Measurements from ENCODE around the gene ZNF497. TPM values are rescaled to one million over a fixed set of nuclear protein-coding genes. Genes with fewer than 3 reads are reported as not detected.

ZNF497 gene
- total RNA-seq (1 to 10 TPM in 8 of 9 donors, under 1 TPM in 1; 0.35 to 8.1 (median 1.5) TPM), polyA plus RNA-seq (1 to 10 TPM in 2 of 3 donors, under 1 TPM in 1; 0.20 to 2.2 (median 2.0) TPM)
- long read RNA-seq, donor 1: 0 reads
- long read RNA-seq, donor 2: 0 reads
- long read RNA-seq, donor 3: 0 reads
- long read RNA-seq, donor 4, partial matches to known transcripts: 0 of 1 reads
- long read RNA-seq, donor 4, other reads (novel, unspliced or antisense): 1 of 1 reads
- long read RNA-seq, donor 5, partial matches to known transcripts: 0 of 4 reads
- long read RNA-seq, donor 5, other reads (novel, unspliced or antisense): 1 of 4 reads
- long read RNA-seq, donor 6, partial matches to known transcripts: 0 of 3 reads
- long read RNA-seq, donor 6, other reads (novel, unspliced or antisense): 3 of 3 reads
- long read RNA-seq, donor 7, partial matches to known transcripts: 0 of 1 reads
- long read RNA-seq, donor 7, other reads (novel, unspliced or antisense): 0 of 1 reads
- long read RNA-seq, donor 8: 0 reads
- long read RNA-seq, donor 9: 0 reads
- long read RNA-seq, donor 10, partial matches to known transcripts: 0 of 1 reads
- long read RNA-seq, donor 10, other reads (novel, unspliced or antisense): 0 of 1 reads

- Histone ChIP-seq H3K27me3 (no peaks in the 10 kb centered on the region), H3K4me1 (replicated peaks in 1 of 2) (peaks cover 4 to 7% of the 10 kb centered on the region in 2 donors), H3K9me3 (replicated peaks in 1 of 3) (no peaks in the 10 kb centered on the region), H3K4me3 (peak within 1 kb of the TSS; percentile 39 to 68 (median 45)), H3K27ac (peak within 1 kb of the TSS; percentile 64 to 92 (median 78)), H3K36me3 (replicated peaks in 1 of 2) (no peaks in the 10 kb centered on the region)
- intact Hi-C loops (cut with DNase I): no loop called here
- DNase-seq: peak; percentile 96 to 98 (median 97)
- WGBS, 4 donors: 0 to 1% (median 0%) methylated on average over 16 to 74 of the region's 74 CpGs
- TF ChIP-seq CTCF (IDR thresholded peaks at IDR 0.05) (peak in 3 of 6 experiments; percentile 10 to 19 (median 19)), POLR2A (IDR thresholded peaks at IDR 0.05) (peak in 1 of 2 donors; percentile 66)
These were observed at the start of gene ZNF497 for GRCh38 chr19:58362272-58362994. Gene ZNF497, minus strand, starts transcription at chr19:58362751. Its CDS starts 5,116 bp downstream, at chr19:58357635.

- TF ChIP-seq CTCF (IDR thresholded peaks at IDR 0.05): no peak
- no peak for TF ChIP-seq POLR2A (IDR thresholded peaks at IDR 0.05)
- H3K27me3 ChIP-seq: no peaks in the 10 kb centered on the region
- WGBS, 4 donors: 2 to 33% (median 7%) methylated on average over 1 to 34 of the region's 34 CpGs
- no peaks in the 10 kb centered on the region for H3K36me3 ChIP-seq (replicated peaks in 1 of 2)
- peak overlapping the region; percentile 75 to 90 (median 76) for H3K4me3 ChIP-seq
- peaks cover 3 to 19% of the 10 kb centered on the region in 2 donors for H3K4me1 ChIP-seq (replicated peaks in 1 of 2)
- intact Hi-C loops (cut with DNase I): no loop called here
- peak in 5 of 7 donors; percentile 28 to 62 (median 42) for DNase-seq
- no peaks in the 10 kb centered on the region for H3K9me3 ChIP-seq (replicated peaks in 1 of 3)
- peak overlapping the region; percentile 11 to 96 (median 87) for H3K27ac ChIP-seq
These were observed 46.6 kb upstream of the ZNF497 start for GRCh38 chr19:58409010-58409790.

- H3K36me3 ChIP-seq (replicated peaks in 1 of 2): no peaks in the 10 kb centered on the region
- intact Hi-C loops (cut with DNase I): no loop called here
- H3K27me3 ChIP-seq: no peaks in the 10 kb centered on the region
- H3K4me3 ChIP-seq: peak within 1 kb of the TSS; percentile 75 to 90 (median 82)
- peaks cover 3 to 19% of the 10 kb centered on the region in 2 donors for H3K4me1 ChIP-seq (replicated peaks in 1 of 2)
- peak; percentile 95 to 98 (median 96) for DNase-seq
- H3K9me3 ChIP-seq (replicated peaks in 1 of 3): no peaks in the 10 kb centered on the region
- WGBS, 4 donors: 0 to 1% (median 0%) methylated on average over 12 to 100 of the region's 100 CpGs
- no peak for TF ChIP-seq CTCF (IDR thresholded peaks at IDR 0.05)
- peak; percentile 84 to 89 for TF ChIP-seq POLR2A (IDR thresholded peaks at IDR 0.05)
- H3K27ac ChIP-seq: peak within 1 kb of the TSS; percentile 51 to 96 (median 87)
These were observed 45.8 kb upstream of the ZNF497 start, which contains the start of gene ZNF584 for GRCh38 chr19:58408152-58409009. Gene ZNF584, plus strand, starts transcription at chr19:58408649. Its CDS starts 499 bp downstream, at chr19:58409148.

All from adrenal gland (tissue), 19 donors.